Keratinocyte (primary cell): Measurements from ENCODE around the gene TRAF3IP3. TPM values are rescaled to one million over a fixed set of nuclear protein-coding genes. Genes with fewer than 3 reads are reported as not detected.

Experiments used
- DNase-seq: peaks from one replicate; pipeline ENCODE4 v3.0.0-alpha.2; 2011; ENCODE audit warnings: low read depth, missing footprints, low spot score
- FAIRE-seq: peaks from 2 replicates; lab custom pipeline; 2011; peaks lifted over from hg19 to GRCh38; lab: Jason Lieb, UNC
- H2AFZ ChIP-seq: 2 replicates; pipeline ENCODE4 v1.6.0; 2012; ENCODE audit warnings: low read length, control low read depth, inconsistent platforms; ENCODE audit not compliant: control insufficient read depth
- H3K27ac ChIP-seq: 2 replicates; pipeline ENCODE4 v1.5.1; 2011; ENCODE audit warnings: low read length; ENCODE audit not compliant: control insufficient read depth, insufficient read depth
- H3K27me3 ChIP-seq: 3 replicates; pipeline ENCODE4 v1.6.0; 2011; ENCODE audit warnings: low read length; ENCODE audit not compliant: control insufficient read depth, insufficient read depth; ENCODE audit errors: extremely low read depth
- H3K36me3 ChIP-seq, 2 experiments: 2 replicates in 1 of 2; 3 replicates in 1 of 2; pipeline ENCODE4 v1.5.1; 2011; ENCODE audit warnings: low read length in 2 of 2, mild to moderate bottlenecking in 1 of 2; ENCODE audit not compliant: control insufficient read depth in 2 of 2, insufficient read depth in 2 of 2; ENCODE audit errors: extremely low read depth in 1 of 2
- H3K4me1 ChIP-seq: 3 replicates; pipeline ENCODE4 v1.5.1; 2011; ENCODE audit warnings: low read length; ENCODE audit not compliant: control insufficient read depth, insufficient read depth; ENCODE audit errors: extremely low read depth
- H3K4me2 ChIP-seq: 3 replicates; pipeline ENCODE4 v1.6.0; 2011; ENCODE audit warnings: low read depth, low read length; ENCODE audit not compliant: control insufficient read depth, insufficient read depth; ENCODE audit errors: extremely low read depth
- H3K4me3 ChIP-seq, 3 experiments: fragments of 200-600 bp in 1 of 3; sonication (generic) in 1 of 3; 2 replicates in 2 of 3; 3 replicates in 1 of 3; pipeline ENCODE4 v1.5.1; 2011 to 2016; ENCODE audit warnings: low read length in 3 of 3, mild to moderate bottlenecking in 3 of 3, control low read depth in 2 of 3, inconsistent platforms in 1 of 3, low read depth in 1 of 3, mixed read lengths in 1 of 3, mixed run types in 1 of 3, moderate library complexity in 1 of 3; ENCODE audit not compliant: control insufficient read depth in 2 of 3, insufficient read depth in 2 of 3; ENCODE audit errors: extremely low read depth in 1 of 3
- H3K79me2 ChIP-seq: 2 replicates; pipeline ENCODE4 v1.6.0; 2012; ENCODE audit warnings: low read length; ENCODE audit not compliant: control insufficient read depth, insufficient read depth
- H3K9ac ChIP-seq: 3 replicates; pipeline ENCODE4 v1.6.0; 2011; ENCODE audit warnings: low read length; ENCODE audit not compliant: control insufficient read depth, insufficient read depth; ENCODE audit errors: extremely low read depth
- H3K9me1 ChIP-seq: 3 replicates; pipeline ENCODE4 v1.6.0; 2011; ENCODE audit warnings: low read length; ENCODE audit not compliant: control insufficient read depth, insufficient read depth; ENCODE audit errors: extremely low read depth
- H3K9me3 ChIP-seq: 2 replicates; pipeline ENCODE4 v1.5.1; 2012; ENCODE audit warnings: low read depth, low read length; ENCODE audit not compliant: control insufficient read depth
- H4K20me1 ChIP-seq: 3 replicates; pipeline ENCODE4 v1.6.0; 2011; ENCODE audit warnings: low read length; ENCODE audit not compliant: control insufficient read depth, insufficient read depth; ENCODE audit errors: extremely low read depth
- CTCF ChIP-seq, 3 experiments: IDR thresholded peaks in 1 of 3; conservative IDR thresholded peaks in 1 of 3; optimal IDR thresholded peaks in 1 of 3; 2 replicates in 2 of 3; 3 replicates in 1 of 3; pipeline versions ENCODE3 to v1.5.1; 2011; ENCODE audit warnings: low read length in 3 of 3, mild to moderate bottlenecking in 3 of 3, moderate library complexity in 2 of 3, control low read depth in 1 of 3, inconsistent platforms in 1 of 3; ENCODE audit not compliant: insufficient read depth in 2 of 3; ENCODE audit errors: extremely low read depth in 1 of 3
- EZH2 ChIP-seq: IDR thresholded peaks from one replicate; pipeline ENCODE4 v1.6.1; 2012; ENCODE audit warnings: inconsistent platforms, mild to moderate bottlenecking, low read length, moderate library complexity
- dilution Hi-C: fragments of 300-500 bp; cut with MboI; formaldehyde crosslinking; loops from one replicate; pipeline ENCODE4 v1.7.0; 2020; ENCODE audit warnings: low sequenced_read_pairs; ENCODE audit not compliant: extremely low pct_ligation_motif_present
- polyA plus RNA-seq, 5 experiments: library from polyadenylated mRNA; depleted of rRNA in 3 of 5; stranded (reverse) in 3 of 5; stranded (forward) in 1 of 5; unstranded in 1 of 5; fragments of >200 nt; gene quantifications; 1 replicate in 1 of 5; 2 replicates in 3 of 5; 3 replicates in 1 of 5; pipeline versions ENCODE4 v1.2.1 to v1.2.3, GENCODE V29; 2011 to 2012; ENCODE audit warnings: missing spikeins in 2 of 5, low read depth in 1 of 5, low replicate concordance in 1 of 5

Gene TRAF3IP3
- polyA plus RNA-seq, 1 donor (not counting 4 experiments of a cell fraction or from before 2014, with no cell fraction given) = 0.16 TPM

- Histone ChIP-seq H3K9ac (no peak overlapping the region), H3K27me3 (no peaks in the 10 kb centered on the region), H3K9me1 (peaks cover 2% of the 10 kb centered on the region), H3K4me1 (no peaks in the 10 kb centered on the region), H3K79me2 (no peaks in the 10 kb centered on the region), H3K36me3 (peaks cover 0 to 3% of the 10 kb centered on the region in 2 experiments), H3K4me3 (no peak overlapping the region), H3K4me2 (no peak overlapping the region), H3K9me3 (no peaks in the 10 kb centered on the region), H3K27ac (no peak overlapping the region), H4K20me1 (no peaks in the 10 kb centered on the region), H2AFZ (no peak overlapping the region)
- TF ChIP-seq CTCF (optimal IDR thresholded peaks at IDR 0.05 in 1 of 3, IDR thresholded peaks at IDR 0.05 in 1 of 3, conservative IDR thresholded peaks at IDR 0.05 in 1 of 3; ENCODE audit: extremely low read depth in 1 of 3, insufficient read depth in 2 of 3, low read length in 3 of 3) = no peak
- TF ChIP-seq EZH2 = no peak
- no peak for DNase-seq
- FAIRE-seq = no peak
- dilution Hi-C loops = no loop called here
Measured at GRCh38 chr1:209775678-209776077, 19.8 kb downstream of the TRAF3IP3 start.

DNA sequence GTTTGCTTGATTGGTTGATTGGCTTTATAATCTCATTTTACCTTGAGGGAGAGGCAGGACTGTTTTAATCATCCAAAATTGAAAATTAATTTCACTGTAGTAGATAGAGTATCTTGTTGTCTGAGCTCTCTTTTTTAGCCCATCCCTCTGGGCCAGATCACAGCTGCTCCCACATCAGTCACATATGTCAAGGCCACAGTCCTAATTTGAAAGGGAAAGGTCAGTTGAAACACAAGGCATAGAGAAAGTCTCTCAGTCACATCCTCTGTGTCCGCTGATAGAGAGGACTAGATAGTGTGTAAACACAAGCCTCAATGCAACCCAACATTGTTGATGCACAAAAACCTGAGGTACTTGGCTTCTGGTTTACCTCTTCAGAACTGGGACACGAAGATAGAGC, 21.7 kb downstream of the TRAF3IP3 start:
- Histone ChIP-seq H3K9me3 (no peaks in the 10 kb centered on the region), H3K4me1 (no peaks in the 10 kb centered on the region), H3K36me3 (peaks cover under 1 to 4% of the 10 kb centered on the region in 2 experiments), H3K79me2 (no peaks in the 10 kb centered on the region), H3K4me3 (no peak overlapping the region), H4K20me1 (no peaks in the 10 kb centered on the region), H3K9ac (no peak overlapping the region), H3K9me1 (peaks cover 2% of the 10 kb centered on the region), H3K4me2 (no peak overlapping the region), H3K27ac (no peak overlapping the region), H2AFZ (no peak overlapping the region), H3K27me3 (no peaks in the 10 kb centered on the region)
- TF ChIP-seq EZH2 (no peak), CTCF (optimal IDR thresholded peaks at IDR 0.05 in 1 of 3, IDR thresholded peaks at IDR 0.05 in 1 of 3, conservative IDR thresholded peaks at IDR 0.05 in 1 of 3; ENCODE audit: extremely low read depth in 1 of 3, insufficient read depth in 2 of 3, low read length in 3 of 3) (no peak)
- DNase-seq (no peak), FAIRE-seq (no peak)
- dilution Hi-C loops = no loop called here
